GM23338 (cell line): ENCODE results near the gene SRPK2. TPM values are rescaled to one million over a fixed set of nuclear protein-coding genes. Genes with fewer than 3 reads are reported as not detected.

Experiments used
- ATAC-seq: fragments of 200-7000 bp; cut with Tn5 transposase; 3 replicates; pipeline ENCODE4 v1.9.1; 2020
- DNase-seq: peaks from one replicate; pipeline ENCODE4 v3.0.0-alpha.2; 2015; ENCODE audit warnings: low spot score
- H2AFZ ChIP-seq: fragments of 200-600 bp; sonication (generic); 2 replicates; pipeline ENCODE4 v1.8.0; 2016; ENCODE audit warnings: antibody characterized with exemption, mild to moderate bottlenecking, moderate library complexity
- H3F3A ChIP-seq: fragments of 200-600 bp; sonication (generic); replicated peaks from 2 replicates; pipeline ENCODE4 v1.8.0; 2017; ENCODE audit warnings: antibody characterized with exemption, mixed run types, low read depth
- H3K27ac ChIP-seq: fragments of 200-600 bp; sonication (generic); 2 replicates; pipeline ENCODE4 v1.6.1; 2016; ENCODE audit warnings: low read depth
- H3K27me3 ChIP-seq: fragments of 200-600 bp; sonication (generic); 2 replicates; pipeline ENCODE4 v1.8.0; 2016; ENCODE audit warnings: mild to moderate bottlenecking, mixed run types, moderate library complexity; ENCODE audit not compliant: insufficient read depth
- H3K36me3 ChIP-seq: fragments of 200-600 bp; sonication (generic); 2 replicates; pipeline ENCODE4 v1.8.0; 2016; ENCODE audit warnings: mild to moderate bottlenecking; ENCODE audit not compliant: insufficient read depth
- H3K4me1 ChIP-seq: fragments of 200-600 bp; sonication (generic); 2 replicates; pipeline ENCODE4 v1.8.0; 2016; ENCODE audit warnings: mild to moderate bottlenecking, moderate library complexity; ENCODE audit not compliant: insufficient read depth
- H3K4me2 ChIP-seq: fragments of 200-600 bp; sonication (generic); 2 replicates; pipeline ENCODE4 v1.7.1; 2017; ENCODE audit warnings: mixed run types
- H3K4me3 ChIP-seq: fragments of 200-600 bp; sonication (generic); 2 replicates; pipeline ENCODE4 v1.6.1; 2016; ENCODE audit warnings: mixed run types
- H3K79me2 ChIP-seq: fragments of 200-600 bp; sonication (generic); replicated peaks from 2 replicates; pipeline ENCODE4 v1.8.0; 2017; ENCODE audit warnings: mild to moderate bottlenecking; ENCODE audit not compliant: insufficient read depth
- H3K9me2 ChIP-seq: fragments of 200-600 bp; sonication (generic); 2 replicates; pipeline ENCODE4 v1.8.0; 2017; ENCODE audit not compliant: insufficient read depth
- H4K20me1 ChIP-seq: fragments of 200-600 bp; sonication (generic); replicated peaks from 2 replicates; pipeline ENCODE4 v1.8.0; 2017; ENCODE audit warnings: mild to moderate bottlenecking; ENCODE audit not compliant: insufficient read depth
- H3K27ac Mint-ChIP-seq: 2 replicates; pipeline ENCODE4 v1.8.0; 2020; ENCODE audit warnings: inconsistent platforms, mild to moderate bottlenecking, moderate library complexity, mixed read lengths
- H3K27me3 Mint-ChIP-seq: 3 replicates; pipeline ENCODE4 v1.8.0; 2022; ENCODE audit warnings: low read depth, mild to moderate bottlenecking, moderate library complexity, mixed read lengths, inconsistent platforms; ENCODE audit not compliant: insufficient read depth, poor library complexity
- H3K36me3 Mint-ChIP-seq: 3 replicates; pipeline ENCODE4 v1.8.0; 2021; ENCODE audit warnings: low read depth, mild to moderate bottlenecking, inconsistent platforms, moderate library complexity, mixed read lengths
- H3K4me1 Mint-ChIP-seq: 3 replicates; pipeline ENCODE4 v1.8.0; 2020; ENCODE audit warnings: mild to moderate bottlenecking, inconsistent platforms, mixed read lengths
- H3K4me3 Mint-ChIP-seq: 3 replicates; pipeline ENCODE4 v1.8.0; 2021; ENCODE audit warnings: moderate library complexity, mild to moderate bottlenecking, inconsistent platforms, mixed read lengths
- H3K9me3 Mint-ChIP-seq: 3 replicates; pipeline ENCODE4 v1.8.0; 2020; ENCODE audit warnings: moderate library complexity, mild to moderate bottlenecking, inconsistent platforms, mixed read lengths
- CREB1 ChIP-seq: fragments of 250-450 bp; sonication (Bioruptor Pico); IDR thresholded peaks from 2 replicates; pipeline ENCODE4 v1.5.0; 2020; ENCODE audit warnings: low read depth, mild to moderate bottlenecking, moderate library complexity
- CTCF ChIP-seq, 2 experiments: fragments of 200-600 bp in 1 of 2; sonication (generic) in 1 of 2; conservative IDR thresholded peaks; 2 replicates each; pipeline versions ENCODE4 v1.5.1 to v1.6.1; 2016 to 2017; ENCODE audit warnings: antibody characterized with exemption in 2 of 2, low read depth in 2 of 2, mild to moderate bottlenecking in 2 of 2, moderate library complexity in 1 of 2
- ETS1 ChIP-seq: IDR thresholded peaks from 2 replicates; pipeline ENCODE4 v1.6.1; 2016; ENCODE audit warnings: antibody characterized with exemption
- EZH2phosphoT487 ChIP-seq: fragments of 200-600 bp; sonication (generic); IDR thresholded peaks from one replicate; pipeline ENCODE4 v1.8.1; 2018; ENCODE audit warnings: antibody characterized with exemption; ENCODE audit not compliant: unreplicated experiment
- JUNB ChIP-seq: IDR thresholded peaks from one replicate; pipeline ENCODE4 v1.6.1; 2016; ENCODE audit warnings: antibody characterized with exemption; ENCODE audit not compliant: unreplicated experiment
- NANOG ChIP-seq: IDR thresholded peaks from 2 replicates; pipeline ENCODE4 v1.6.1; 2016; ENCODE audit warnings: antibody characterized with exemption, borderline replicate concordance
- POLR2AphosphoS5 ChIP-seq: IDR thresholded peaks from 2 replicates; pipeline ENCODE4 v1.6.1; 2016; ENCODE audit warnings: antibody characterized with exemption, low read depth
- STAT1 ChIP-seq: IDR thresholded peaks from one replicate; pipeline ENCODE4 v1.6.1; 2016; ENCODE audit warnings: antibody characterized with exemption; ENCODE audit not compliant: unreplicated experiment
- ZNF114 ChIP-seq: fragments of 250-450 bp; sonication (Bioruptor Pico); IDR thresholded peaks from 2 replicates; pipeline ENCODE4 v1.5.0; 2020; ENCODE audit warnings: mild to moderate bottlenecking, moderate library complexity
- ZNF331 ChIP-seq: fragments of 250-450 bp; sonication (Bioruptor Pico); IDR thresholded peaks from 2 replicates; pipeline ENCODE4 v1.5.0; 2020; ENCODE audit warnings: low read depth, mild to moderate bottlenecking, moderate library complexity
- ZNF462 ChIP-seq: fragments of 250-450 bp; sonication (Bioruptor Pico); IDR thresholded peaks from 2 replicates; pipeline ENCODE4 v1.5.0; 2020; ENCODE audit warnings: mild to moderate bottlenecking, moderate library complexity
- polyA plus RNA-seq: library from polyadenylated mRNA; unstranded; fragments of >200 nt; fragmentation: Nextera tagmentation; extraction: Ambion mirVana; gene quantifications from 2 replicates; pipeline ENCODE4 v1.2.1, GENCODE V29; 2016
- total RNA-seq: library from RNA; depleted of rRNA; stranded (reverse); fragments of >200 nt; shearing (Covaris generic); gene quantifications from 2 replicates; pipeline ENCODE4 v1.2.3, GENCODE V29; 2014

The SRPK2 gene
- total and polyA plus RNA-seq, 2 experiments from 2014 or later, result 66.3 to 91.5 TPM

GRCh38 chr7:105127179-105127578, 261.5 kb downstream of the SRPK2 start:
- Histone ChIP-seq H3K27ac (peak overlapping the region; percentile 67; the same call in 1 of the 2 replicates), H3K27me3 (no peaks in the 10 kb centered on the region), H3K79me2 (peaks cover 4% of the 10 kb centered on the region; the same call in 1 of the 2 replicates), H3K9me2 (no peaks in the 10 kb centered on the region; the same call in 1 of the 2 replicates), H3K4me1 (no peaks in the 10 kb centered on the region; the same call in 1 of the 2 replicates), H4K20me1 (no peaks in the 10 kb centered on the region), H3K4me2 (no peak overlapping the region), H3K4me3 (no peak overlapping the region), H3K36me3 (no peaks in the 10 kb centered on the region), H3F3A (no peaks in the 10 kb centered on the region), H2AFZ (no peak overlapping the region)
- Mint-ChIP-seq H3K4me3 (no peak overlapping the region), H3K36me3 (peaks cover 15% of the 10 kb centered on the region; the same call in 2 of the 3 replicates), H3K4me1 (peaks cover 10% of the 10 kb centered on the region), H3K27ac (0 out of 2 replicates have a peak overlapping the region, but pooled peaks have one; percentile 45), H3K27me3 (no peaks in the 10 kb centered on the region), H3K9me3 (no peaks in the 10 kb centered on the region)
- ATAC-seq, result no peak
- no peak for DNase-seq
- no peak for TF ChIP-seq ZNF331
- no peak for TF ChIP-seq STAT1
- TF ChIP-seq POLR2AphosphoS5, result no peak

GRCh38 chr7:105126436-105126975, 262.2 kb downstream of the SRPK2 start:
- H3K4me1 Mint-ChIP-seq, result peaks cover 6% of the 10 kb centered on the region
- no peak overlapping the region for H3K27ac Mint-ChIP-seq
- no peak for TF ChIP-seq EZH2phosphoT487
- no peak for TF ChIP-seq POLR2AphosphoS5
- TF ChIP-seq ETS1, result no peak
- no peak for TF ChIP-seq CTCF (conservative IDR thresholded peaks at IDR 0.05; ENCODE audit: low read depth in 2 of 2)
- no peak for TF ChIP-seq JUNB
- TF ChIP-seq NANOG, result no peak
- TF ChIP-seq CREB1 (CRISPR knock-in tag), result no peak
- no peak for TF ChIP-seq ZNF462
- TF ChIP-seq ZNF114 (CRISPR knock-in tag), result no peak
- TF ChIP-seq ZNF331, result no peak

More at GRCh38 chr7:105126436-105126975, 262.2 kb downstream of the SRPK2 start:
- Histone ChIP-seq H3F3A (no peaks in the 10 kb centered on the region), H4K20me1 (no peaks in the 10 kb centered on the region), H3K79me2 (peaks cover 4% of the 10 kb centered on the region; the same call in 1 of the 2 replicates), H3K4me1 (no peaks in the 10 kb centered on the region; the same call in 1 of the 2 replicates), H3K4me2 (no peak overlapping the region), H3K27me3 (no peaks in the 10 kb centered on the region), H3K4me3 (no peak overlapping the region), H3K27ac (peak overlapping the region; percentile 78; the same call in 1 of the 2 replicates), H3K9me2 (no peaks in the 10 kb centered on the region; the same call in 1 of the 2 replicates), H2AFZ (no peak overlapping the region), H3K36me3 (no peaks in the 10 kb centered on the region)
- Mint-ChIP-seq H3K9me3 (no peaks in the 10 kb centered on the region), H3K36me3 (peaks cover 12% of the 10 kb centered on the region; the same call in 2 of the 3 replicates), H3K4me3 (no peak overlapping the region), H3K27me3 (no peaks in the 10 kb centered on the region)
- DNase-seq (no peak), ATAC-seq (peak; percentile 16; the same call in 2 of the 3 replicates)
